Measurements from ENCODE around the gene GRM5.
"Not testable (repeated sequence)": the region's sequence is repeated elsewhere in the genome, so short reads cannot be mapped to it uniquely, and the experiment has no call there.

Gene GRM5

GRCh38 chr11:88843766-88844426, 221.9 kb downstream of the GRM5 start:
- FAIRE-seq; DNase-seq (ENCODE audit: low spot score): not testable (repeated sequence)

DNA sequence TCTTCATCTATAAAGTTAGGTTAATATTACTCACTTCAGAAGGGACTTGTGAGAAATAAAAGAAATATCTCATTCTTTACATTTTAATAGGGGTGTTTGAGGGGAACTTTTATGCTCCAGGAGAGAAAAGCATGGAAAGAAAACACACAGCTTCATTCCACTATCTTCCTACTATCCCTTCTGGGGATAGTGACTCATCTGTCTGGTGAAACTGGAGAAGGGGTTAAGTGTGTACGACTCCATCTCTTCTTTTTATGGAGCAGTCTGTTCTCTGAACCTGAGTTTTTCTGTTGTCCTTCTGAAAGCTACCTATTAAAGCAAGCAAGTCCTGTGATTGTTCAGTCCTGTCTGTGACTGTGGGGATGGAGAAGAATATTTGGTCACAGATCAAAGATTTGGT, 227.6 kb downstream of the GRM5 start:
- DNase-seq (ENCODE audit: low spot score); FAIRE-seq: not testable (repeated sequence)

DNA sequence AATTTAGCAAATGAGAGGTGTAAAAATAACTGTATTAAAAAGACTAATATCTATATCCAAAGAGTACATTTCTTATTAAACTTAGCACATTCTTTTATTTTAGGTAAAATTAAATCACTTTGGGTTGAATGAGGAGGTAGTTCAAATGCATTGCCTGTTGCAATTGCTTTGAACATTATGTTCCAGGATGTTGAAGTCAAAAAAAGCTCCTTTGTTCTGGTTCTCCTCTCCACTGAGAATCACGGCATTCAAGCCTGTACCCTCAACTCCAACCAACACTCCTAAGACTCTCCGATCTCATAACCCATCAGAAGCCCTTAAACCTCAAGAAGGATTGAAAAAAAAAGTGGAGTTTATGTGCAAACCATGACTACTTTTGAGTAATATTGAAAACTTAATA, 230.1 kb downstream of the GRM5 start:
- DNase-seq (ENCODE audit: low spot score); FAIRE-seq: not testable (repeated sequence)

DNA sequence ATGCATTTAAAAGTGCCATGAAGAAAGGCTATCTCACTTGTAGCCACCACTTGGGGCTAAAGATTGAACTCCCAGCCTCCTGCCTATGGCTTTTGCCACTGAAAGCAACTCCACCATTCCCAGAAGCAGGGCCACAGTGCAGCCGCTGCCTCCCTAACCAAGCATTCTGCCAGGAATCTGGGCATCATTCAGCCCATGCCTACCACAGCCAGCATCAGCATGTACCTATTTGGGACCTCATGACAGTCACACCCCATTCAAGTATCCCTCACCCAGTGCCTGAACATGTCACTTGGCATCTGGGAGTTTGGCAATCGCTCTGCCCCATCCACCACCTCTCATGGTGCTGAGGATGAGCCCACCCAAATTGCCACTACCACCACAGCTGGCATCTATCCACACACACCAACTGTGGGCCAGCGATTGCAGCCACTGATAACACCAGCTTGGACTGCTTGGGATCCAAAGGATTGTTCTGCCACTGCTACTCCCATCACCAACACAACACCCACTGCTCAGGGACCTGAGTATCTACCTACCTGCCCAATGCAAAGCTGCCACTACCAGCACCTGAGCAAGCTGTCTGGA, 234.4 kb downstream of the GRM5 start:
- FAIRE-seq (no peak), DNase-seq (ENCODE audit: low spot score) (no peak)

GRCh38 chr11:88827018-88827676, 238.6 kb downstream of the GRM5 start:
- DNase-seq (ENCODE audit: low spot score) (no peak), FAIRE-seq (no peak)

- no peak for FAIRE-seq
- DNase-seq (ENCODE audit: low spot score) = no peak
Observed at GRCh38 chr11:88819616-88820015, 246.2 kb downstream of the GRM5 start.

DNA sequence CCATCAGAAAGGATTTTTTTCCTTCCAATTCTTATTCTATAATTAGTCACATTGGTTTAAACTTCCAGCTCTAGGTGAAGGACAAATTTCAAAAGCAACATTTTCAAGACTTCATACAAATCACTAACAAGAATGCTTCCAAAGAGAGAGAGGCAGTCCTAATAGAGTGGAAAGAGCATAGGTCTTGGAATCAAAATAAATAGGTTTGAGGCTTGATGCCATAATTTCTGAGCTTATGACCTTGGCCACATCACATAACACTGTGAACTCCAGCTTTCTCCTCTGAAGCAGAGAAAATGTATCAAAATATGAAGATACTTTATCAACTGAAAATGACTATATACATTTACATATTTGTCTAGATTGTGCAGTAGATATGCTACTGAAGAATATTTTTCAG, 246.8 kb downstream of the GRM5 start:
- FAIRE-seq = no peak
- no peak for DNase-seq (ENCODE audit: low spot score)

DNA sequence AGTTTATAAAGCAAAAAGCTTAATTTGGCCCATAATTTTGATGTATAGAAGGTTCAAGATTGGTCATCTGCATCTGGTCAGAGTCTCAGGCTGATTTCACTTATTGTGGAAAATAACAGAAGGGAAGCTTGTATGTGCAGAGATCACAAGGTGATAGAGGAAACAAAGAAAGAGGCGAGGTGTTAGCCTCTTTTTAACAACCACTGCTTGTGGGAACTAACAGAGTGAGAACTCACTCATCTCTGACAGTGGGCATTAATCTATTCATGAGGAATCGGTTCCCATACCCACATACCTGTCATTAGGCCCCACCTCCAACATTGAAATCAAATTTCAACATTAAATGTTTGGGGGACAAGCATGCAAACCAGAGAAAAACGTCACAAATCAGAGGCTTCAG, 250.3 kb downstream of the GRM5 start:
- FAIRE-seq (no peak), DNase-seq (ENCODE audit: low spot score) (no peak)

DNA sequence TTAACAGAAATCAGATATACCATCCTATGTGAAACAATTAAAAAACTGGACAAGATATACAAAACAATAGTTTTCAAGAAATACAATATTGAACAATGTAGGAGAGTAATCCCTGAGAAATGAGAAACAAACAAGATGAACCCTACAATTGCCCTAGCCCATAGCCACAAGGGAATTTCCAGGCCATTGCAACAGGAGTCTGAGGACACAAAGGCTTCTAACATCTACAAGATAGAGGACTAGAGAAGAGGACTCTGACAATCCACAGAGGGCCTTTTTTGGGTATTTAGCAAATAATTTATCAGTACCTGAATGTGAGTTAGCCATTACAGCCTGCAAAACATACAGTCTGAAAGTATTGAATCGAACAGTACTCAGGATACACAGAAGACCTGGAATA, 251.7 kb downstream of the GRM5 start:
- FAIRE-seq = no peak
- DNase-seq (ENCODE audit: low spot score) = no peak

DNA sequence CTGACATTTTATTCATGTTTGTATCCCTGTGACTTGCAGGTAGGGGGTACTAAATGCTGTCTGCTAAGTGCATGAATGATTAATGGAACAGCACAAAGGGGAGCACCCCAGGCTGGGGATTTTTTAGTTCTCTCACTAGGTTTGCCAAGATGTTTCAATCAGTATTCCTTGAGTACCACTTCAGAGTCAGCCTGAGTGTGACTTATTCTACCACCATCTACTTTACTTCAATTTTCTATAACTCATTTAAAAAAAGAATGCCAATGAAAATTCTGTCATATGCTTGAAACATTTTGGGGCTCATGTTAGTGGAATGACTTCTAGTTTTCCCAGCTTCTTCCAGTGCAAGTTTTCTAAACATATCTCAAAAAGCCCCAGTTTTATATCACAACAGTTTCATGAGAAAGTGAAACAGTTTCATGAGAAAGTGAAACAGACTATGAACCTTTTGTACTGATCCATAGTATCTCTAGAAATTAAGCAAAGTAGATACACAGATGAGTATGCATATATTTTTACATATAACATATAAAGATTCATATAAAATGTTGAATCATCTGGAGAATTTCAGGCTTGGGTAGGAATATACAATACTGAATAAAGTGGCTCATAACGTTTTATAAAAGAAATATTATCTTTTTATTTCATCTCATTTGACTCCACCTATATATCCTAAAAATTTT, 252.4 kb downstream of the GRM5 start:
- FAIRE-seq (no peak), DNase-seq (ENCODE audit: low spot score) (no peak)

DNA sequence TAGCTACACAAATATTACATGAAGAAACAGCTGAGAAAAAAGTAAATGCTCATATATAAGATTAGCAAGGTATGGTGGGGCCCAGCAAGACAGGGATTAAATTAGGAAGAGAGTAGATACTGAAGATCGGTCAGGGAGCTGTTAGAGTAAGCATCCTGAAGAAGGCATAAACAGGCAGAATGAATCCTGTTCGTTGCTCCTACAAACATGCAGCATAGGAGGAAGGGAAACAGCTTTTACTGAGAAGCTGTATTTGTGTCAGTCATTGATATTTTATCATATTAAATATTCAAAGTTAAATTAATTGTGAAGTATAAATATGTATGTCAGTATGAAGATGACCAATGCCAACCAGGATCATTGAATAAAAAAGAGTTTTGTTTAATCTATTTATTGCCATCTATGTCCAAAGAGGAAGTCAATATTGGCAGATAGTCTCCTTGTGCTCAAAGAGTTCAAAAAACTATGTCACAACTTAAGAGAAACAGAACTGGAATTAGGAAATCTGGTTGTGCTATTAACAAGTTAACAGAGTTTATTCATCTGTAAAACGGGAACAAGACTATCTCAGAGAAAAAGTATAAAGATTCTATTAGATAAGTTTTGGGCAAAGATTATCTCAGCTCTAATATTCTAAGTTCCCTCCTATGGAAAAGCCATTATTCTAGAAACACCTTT, 255.2 kb downstream of the GRM5 start:
- no peak for FAIRE-seq

GRCh38 chr11:88809126-88809525, 256.7 kb downstream of the GRM5 start:
- no peak for DNase-seq (ENCODE audit: low spot score)
- no peak for FAIRE-seq

More for the DNA sequence above, 255.2 kb downstream of the GRM5 start:
- DNase-seq (ENCODE audit: low spot score) = no peak

- FAIRE-seq (no peak), DNase-seq (ENCODE audit: low spot score) (no peak)
Observed at GRCh38 chr11:88807349-88807748, 258.4 kb downstream of the GRM5 start.

DNA sequence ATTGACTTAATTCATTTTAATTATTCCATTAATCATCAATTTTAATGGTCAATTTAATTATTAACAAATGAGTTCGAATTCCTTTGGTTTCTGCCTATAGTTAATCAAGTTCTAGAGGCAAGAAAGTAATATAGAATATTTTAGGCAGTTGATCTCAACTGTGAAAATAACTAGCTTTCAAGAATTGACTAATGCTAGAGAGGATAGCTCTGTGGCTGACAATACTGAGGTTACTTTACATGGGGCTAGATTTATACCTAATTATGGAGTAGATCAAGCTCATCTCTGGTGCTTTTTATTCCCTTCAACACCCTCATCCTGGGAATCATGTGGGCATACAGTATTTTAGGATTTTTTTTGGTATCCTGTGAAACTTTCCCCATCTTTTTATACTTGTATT, 259.4 kb downstream of the GRM5 start:
- FAIRE-seq (no peak), DNase-seq (ENCODE audit: low spot score) (no peak)

DNA sequence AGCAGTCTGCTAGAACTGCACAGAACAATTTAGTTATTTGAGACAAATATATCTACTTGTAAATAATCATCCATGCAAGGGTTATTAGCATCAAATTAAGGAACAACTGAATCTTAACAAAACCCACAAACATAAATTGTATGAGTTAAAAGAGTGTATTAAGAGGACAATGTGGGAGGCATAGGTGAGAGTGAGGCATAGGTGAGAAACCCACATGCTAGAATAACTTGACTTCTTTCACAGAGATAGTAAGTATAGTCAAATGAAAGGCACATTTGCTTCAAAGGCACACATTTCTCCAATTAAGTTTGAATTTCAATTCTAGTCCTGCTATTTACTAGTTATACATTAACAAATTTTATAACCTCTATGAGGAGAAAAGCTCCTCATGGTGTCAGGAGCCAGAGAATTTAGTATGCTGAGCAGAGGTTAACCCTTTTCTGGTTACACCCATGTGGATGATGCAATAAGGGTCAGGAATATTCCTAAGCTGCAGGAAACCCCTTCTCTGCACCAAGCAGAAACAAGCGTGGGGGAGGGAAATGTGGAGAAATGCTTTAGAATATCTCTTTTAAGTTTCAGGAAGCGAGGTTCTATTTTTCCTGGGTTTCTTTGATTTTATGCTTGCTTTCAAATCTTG, 264.2 kb downstream of the GRM5 start:
- DNase-seq (ENCODE audit: low spot score) = no peak

GRCh38 chr11:88799771-88800500, 265.8 kb downstream of the GRM5 start:
- DNase-seq (ENCODE audit: low spot score) (no peak), FAIRE-seq (no peak)

More for the DNA sequence above, 264.2 kb downstream of the GRM5 start:
- FAIRE-seq = no peak

DNA sequence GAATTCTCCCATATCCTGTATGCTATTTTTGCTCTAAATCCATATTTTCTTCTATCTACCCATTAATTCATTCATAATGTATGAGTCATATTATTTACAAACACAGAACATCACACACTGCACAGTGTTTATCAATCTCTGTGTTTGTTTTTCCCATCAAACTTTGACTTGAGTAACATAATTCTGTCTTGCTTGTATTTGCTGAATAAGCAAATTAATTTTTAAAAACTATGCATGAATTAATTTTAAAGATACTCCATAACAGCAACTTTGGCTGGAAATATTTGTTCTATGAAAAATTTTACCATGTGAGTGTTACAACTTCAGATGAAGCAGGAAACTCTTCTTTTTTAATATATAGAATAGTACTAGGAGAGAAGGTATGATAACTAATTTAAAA, 275.6 kb downstream of the GRM5 start:
- FAIRE-seq (no peak), DNase-seq (ENCODE audit: low spot score) (no peak)

GRCh38 chr11:88779577-88779976, 286.2 kb downstream of the GRM5 start:
- no peak for FAIRE-seq
- no peak for DNase-seq (ENCODE audit: low spot score)

- FAIRE-seq (no peak), DNase-seq (ENCODE audit: low spot score) (no peak)
Observed at GRCh38 chr11:88770475-88771079, 295.2 kb downstream of the GRM5 start.

GRCh38 chr11:88744140-88744539, 321.6 kb downstream of the GRM5 start:
- FAIRE-seq (no peak), DNase-seq (ENCODE audit: low spot score) (no peak)
